Adrenal gland (tissue), 5 donors: ENCODE data around the gene RASSF7.

Experiments
- POLR2A ChIP-seq, 2 donors: fragments of 450-650 bp; IDR thresholded peaks; one replicate each; pipeline ENCODE4 v1.6.1; 2017; ENCODE audit warnings: antibody characterized with exemption in 2 of 2, mild to moderate bottlenecking in 2 of 2, moderate library complexity in 1 of 2
- TF ChIP-seq, protein P1 (sequence below), 6 experiments: fragments of 450-650 bp in 4 of 6; fragments of 200-600 bp in 2 of 6; sonication (generic) in 1 of 6; IDR thresholded peaks; 1 replicate in 5 of 6; 2 replicates in 1 of 6; pipeline versions ENCODE4 v1.5.1 to v1.8.0; 2016 to 2021; ENCODE audit warnings: antibody characterized with exemption in 6 of 6, mild to moderate bottlenecking in 2 of 6, moderate library complexity in 1 of 6
- donor health status: DM: no; HTN: no; CAD: no.

- TF ChIP-seq, protein P1, sequence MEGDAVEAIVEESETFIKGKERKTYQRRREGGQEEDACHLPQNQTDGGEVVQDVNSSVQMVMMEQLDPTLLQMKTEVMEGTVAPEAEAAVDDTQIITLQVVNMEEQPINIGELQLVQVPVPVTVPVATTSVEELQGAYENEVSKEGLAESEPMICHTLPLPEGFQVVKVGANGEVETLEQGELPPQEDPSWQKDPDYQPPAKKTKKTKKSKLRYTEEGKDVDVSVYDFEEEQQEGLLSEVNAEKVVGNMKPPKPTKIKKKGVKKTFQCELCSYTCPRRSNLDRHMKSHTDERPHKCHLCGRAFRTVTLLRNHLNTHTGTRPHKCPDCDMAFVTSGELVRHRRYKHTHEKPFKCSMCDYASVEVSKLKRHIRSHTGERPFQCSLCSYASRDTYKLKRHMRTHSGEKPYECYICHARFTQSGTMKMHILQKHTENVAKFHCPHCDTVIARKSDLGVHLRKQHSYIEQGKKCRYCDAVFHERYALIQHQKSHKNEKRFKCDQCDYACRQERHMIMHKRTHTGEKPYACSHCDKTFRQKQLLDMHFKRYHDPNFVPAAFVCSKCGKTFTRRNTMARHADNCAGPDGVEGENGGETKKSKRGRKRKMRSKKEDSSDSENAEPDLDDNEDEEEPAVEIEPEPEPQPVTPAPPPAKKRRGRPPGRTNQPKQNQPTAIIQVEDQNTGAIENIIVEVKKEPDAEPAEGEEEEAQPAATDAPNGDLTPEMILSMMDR (IDR thresholded peaks at IDR 0.05) = no peak
- TF ChIP-seq POLR2A (IDR thresholded peaks at IDR 0.05) = no peak
These were observed 35.6 kb downstream of the RASSF7 start for GRCh38 chr11:596374-596773.
